ENCODE measurements around the gene EFTUD2. TPM values are rescaled to one million over a fixed set of nuclear protein-coding genes. Genes with fewer than 3 reads are reported as not detected.

The EFTUD2 gene
- total and polyA plus RNA-seq, 9 of the 15 experiments (the other 6 are each of a cell fraction or from before 2014, with no cell fraction given), result 65.8 to 362 (median 218) TPM

DNA sequence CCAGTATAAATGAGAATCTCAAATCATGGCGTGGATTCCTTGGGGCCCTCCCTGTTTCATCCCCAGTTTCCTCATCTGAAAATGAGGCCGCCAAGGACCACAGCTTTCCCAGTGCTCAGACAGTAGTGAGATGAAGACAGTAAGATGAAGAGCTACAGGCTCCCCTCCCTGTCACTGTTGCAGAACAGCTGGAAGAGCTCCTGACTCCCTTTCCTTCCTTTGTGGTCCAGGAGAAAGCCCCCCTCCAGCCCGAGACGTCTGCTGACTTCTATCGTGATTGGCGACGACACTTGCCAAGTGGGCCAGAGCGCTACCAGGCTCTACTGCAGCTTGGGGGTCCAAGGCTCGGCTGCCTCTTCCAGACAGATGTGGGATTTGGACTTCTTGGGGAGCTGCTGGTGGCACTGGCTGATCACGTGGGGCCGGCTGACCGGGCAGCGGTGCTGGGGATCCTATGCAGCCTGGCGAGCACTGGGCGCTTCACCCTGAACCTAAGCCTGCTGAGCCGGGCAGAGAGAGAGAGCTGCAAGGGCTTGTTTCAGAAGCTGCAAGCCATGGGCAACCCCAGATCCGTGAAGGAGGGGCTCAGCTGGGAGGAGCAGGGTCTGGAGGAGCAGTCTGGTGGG, 3.0 kb upstream of the EFTUD2 start:
- TF ChIP-seq, protein P1, sequence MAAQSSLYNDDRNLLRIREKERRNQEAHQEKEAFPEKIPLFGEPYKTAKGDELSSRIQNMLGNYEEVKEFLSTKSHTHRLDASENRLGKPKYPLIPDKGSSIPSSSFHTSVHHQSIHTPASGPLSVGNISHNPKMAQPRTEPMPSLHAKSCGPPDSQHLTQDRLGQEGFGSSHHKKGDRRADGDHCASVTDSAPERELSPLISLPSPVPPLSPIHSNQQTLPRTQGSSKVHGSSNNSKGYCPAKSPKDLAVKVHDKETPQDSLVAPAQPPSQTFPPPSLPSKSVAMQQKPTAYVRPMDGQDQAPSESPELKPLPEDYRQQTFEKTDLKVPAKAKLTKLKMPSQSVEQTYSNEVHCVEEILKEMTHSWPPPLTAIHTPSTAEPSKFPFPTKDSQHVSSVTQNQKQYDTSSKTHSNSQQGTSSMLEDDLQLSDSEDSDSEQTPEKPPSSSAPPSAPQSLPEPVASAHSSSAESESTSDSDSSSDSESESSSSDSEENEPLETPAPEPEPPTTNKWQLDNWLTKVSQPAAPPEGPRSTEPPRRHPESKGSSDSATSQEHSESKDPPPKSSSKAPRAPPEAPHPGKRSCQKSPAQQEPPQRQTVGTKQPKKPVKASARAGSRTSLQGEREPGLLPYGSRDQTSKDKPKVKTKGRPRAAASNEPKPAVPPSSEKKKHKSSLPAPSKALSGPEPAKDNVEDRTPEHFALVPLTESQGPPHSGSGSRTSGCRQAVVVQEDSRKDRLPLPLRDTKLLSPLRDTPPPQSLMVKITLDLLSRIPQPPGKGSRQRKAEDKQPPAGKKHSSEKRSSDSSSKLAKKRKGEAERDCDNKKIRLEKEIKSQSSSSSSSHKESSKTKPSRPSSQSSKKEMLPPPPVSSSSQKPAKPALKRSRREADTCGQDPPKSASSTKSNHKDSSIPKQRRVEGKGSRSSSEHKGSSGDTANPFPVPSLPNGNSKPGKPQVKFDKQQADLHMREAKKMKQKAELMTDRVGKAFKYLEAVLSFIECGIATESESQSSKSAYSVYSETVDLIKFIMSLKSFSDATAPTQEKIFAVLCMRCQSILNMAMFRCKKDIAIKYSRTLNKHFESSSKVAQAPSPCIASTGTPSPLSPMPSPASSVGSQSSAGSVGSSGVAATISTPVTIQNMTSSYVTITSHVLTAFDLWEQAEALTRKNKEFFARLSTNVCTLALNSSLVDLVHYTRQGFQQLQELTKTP (IDR thresholded peaks at IDR 0.05; ENCODE audit: low read depth in 1 of 2, partially characterized antibody in 2 of 2), result no peak
- TF ChIP-seq, protein P2, sequence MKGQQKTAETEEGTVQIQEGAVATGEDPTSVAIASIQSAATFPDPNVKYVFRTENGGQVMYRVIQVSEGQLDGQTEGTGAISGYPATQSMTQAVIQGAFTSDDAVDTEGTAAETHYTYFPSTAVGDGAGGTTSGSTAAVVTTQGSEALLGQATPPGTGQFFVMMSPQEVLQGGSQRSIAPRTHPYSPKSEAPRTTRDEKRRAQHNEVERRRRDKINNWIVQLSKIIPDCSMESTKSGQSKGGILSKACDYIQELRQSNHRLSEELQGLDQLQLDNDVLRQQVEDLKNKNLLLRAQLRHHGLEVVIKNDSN (CRISPR knock-in tag; IDR thresholded peaks at IDR 0.05), result 0 out of 2 replicates have a peak, but pooled peaks have one; percentile 19
- TF ChIP-seq, protein P3, sequence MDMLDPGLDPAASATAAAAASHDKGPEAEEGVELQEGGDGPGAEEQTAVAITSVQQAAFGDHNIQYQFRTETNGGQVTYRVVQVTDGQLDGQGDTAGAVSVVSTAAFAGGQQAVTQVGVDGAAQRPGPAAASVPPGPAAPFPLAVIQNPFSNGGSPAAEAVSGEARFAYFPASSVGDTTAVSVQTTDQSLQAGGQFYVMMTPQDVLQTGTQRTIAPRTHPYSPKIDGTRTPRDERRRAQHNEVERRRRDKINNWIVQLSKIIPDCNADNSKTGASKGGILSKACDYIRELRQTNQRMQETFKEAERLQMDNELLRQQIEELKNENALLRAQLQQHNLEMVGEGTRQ (CRISPR knock-in tag; IDR thresholded peaks at IDR 0.05), result 0 out of 2 replicates have a peak, but pooled peaks have one; percentile 2
- no peak for TF ChIP-seq ZBTB1 (CRISPR knock-in tag; IDR thresholded peaks at IDR 0.05; ENCODE audit: borderline replicate concordance, low read depth)
- TF ChIP-seq, protein P4, sequence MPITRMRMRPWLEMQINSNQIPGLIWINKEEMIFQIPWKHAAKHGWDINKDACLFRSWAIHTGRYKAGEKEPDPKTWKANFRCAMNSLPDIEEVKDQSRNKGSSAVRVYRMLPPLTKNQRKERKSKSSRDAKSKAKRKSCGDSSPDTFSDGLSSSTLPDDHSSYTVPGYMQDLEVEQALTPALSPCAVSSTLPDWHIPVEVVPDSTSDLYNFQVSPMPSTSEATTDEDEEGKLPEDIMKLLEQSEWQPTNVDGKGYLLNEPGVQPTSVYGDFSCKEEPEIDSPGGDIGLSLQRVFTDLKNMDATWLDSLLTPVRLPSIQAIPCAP (CRISPR knock-in tag; IDR thresholded peaks at IDR 0.05; ENCODE audit: borderline replicate concordance), result no peak
- 51% methylated on average over 17 of the region's 17 CpGs for WGBS (ENCODE audit: insufficient coverage, low coverage, missing lambda C conversion rate)
- Histone ChIP-seq H3K4me3 (no peak overlapping the region), H3K79me2 (ENCODE audit: control insufficient read depth, insufficient read depth, low read length) (peaks cover 22% of the 10 kb centered on the region), H3K27ac (ENCODE audit: extremely low read depth, low read depth, low read length) (no peak overlapping the region), H3K9me1 (ENCODE audit: control insufficient read depth, insufficient read depth, low read length) (peaks cover 7% of the 10 kb centered on the region), H3K9me3 (replicated peaks; ENCODE audit: control insufficient read depth, insufficient read depth, low read depth, low read length) (no peaks in the 10 kb centered on the region), H2AFZ (ENCODE audit: low read depth, low read length) (no peak overlapping the region), H3K4me2 (ENCODE audit: insufficient read depth, low read length) (no peak overlapping the region), H3K9ac (ENCODE audit: insufficient read depth in 1 of 2, low read depth in 2 of 2, low read length in 2 of 2) (peak overlapping the region in 1 of 2 experiments; percentile 51; a peak in 1 of 4 replicates), H4K20me1 (replicated peaks; ENCODE audit: control insufficient read depth, insufficient read depth, low read length) (no peaks in the 10 kb centered on the region; the same call in 1 of the 2 replicates), H3K36me3 (ENCODE audit: control insufficient read depth, insufficient read depth, low read length) (no peaks in the 10 kb centered on the region), H3K27me3 (ENCODE audit: control insufficient read depth in 2 of 2, insufficient read depth in 2 of 2, low read length in 2 of 2) (no peaks in the 10 kb centered on the region), H3K4me1 (replicated peaks in 1 of 2; ENCODE audit: control insufficient read depth in 2 of 2, insufficient read depth in 2 of 2, low read length in 2 of 2) (peaks cover 29 to 36% of the 10 kb centered on the region in 2 experiments)
- DNase-seq (ENCODE audit: extremely low read depth in 1 of 4, low spot score in 3 of 4) (no peak), ATAC-seq (no peak), FAIRE-seq (no peak)
- BruUV-seq (replicated peaks), result no TSS peak
- CTCF ChIA-PET (ENCODE audit: low intra/inter-chr PET ratio), result no interaction called here
- POLR2A ChIA-PET, result interaction anchor here (0.7 to 5.3 kb wide), 4 partner anchors 9 to 246 kb away, joined by 3 to 28 read pairs (median 5); partner anchors contain the start of gene HEXIM1
- in situ Hi-C loops (cut with MboI) (no loop called here), intact Hi-C loops (cut with micrococcal nuclease) (no loop called here)

Measured in K562 (cell line).